A673 (cell line): Measurements from ENCODE around the gene LDLRAD3. TPM values are rescaled to one million over a fixed set of nuclear protein-coding genes. Genes with fewer than 3 reads are reported as not detected.

ENCODE experiments used
- BruUV-seq: library from RNA; stranded (reverse); fragments of 400-500 nt; replicated peaks from 2 replicates; lab custom pipeline; 2021; lab: Mats Ljungman, UMichigan
- CTCF ChIA-PET: fragments of 300-600 bp; sonication (Branson Sonifier 250); formaldehyde crosslinking; loops from one replicate; lab custom pipeline; 2022; ENCODE audit warnings: antibody characterized with exemption; lab: Charles Lee
- POLR2A ChIA-PET: fragments of 300-600 bp; sonication (Branson Sonifier 250); formaldehyde crosslinking; loops from one replicate; lab custom pipeline; 2022; ENCODE audit warnings: antibody characterized with exemption; ENCODE audit not compliant: low non-redundant PET; lab: Charles Lee
- DNase-seq: peaks from one replicate; pipeline ENCODE4 v3.0.0-alpha.2; 2015; ENCODE audit warnings: low spot score
- H3K27ac ChIP-seq: fragments of 200-600 bp; sonication (generic); 2 replicates; pipeline ENCODE4 v1.5.1; 2016; ENCODE audit warnings: mixed run types, low read depth, mild to moderate bottlenecking, mixed read lengths, antibody characterized with exemption, low read length; ENCODE audit not compliant: poor library complexity, severe bottlenecking
- H3K27me3 ChIP-seq: fragments of 200-600 bp; sonication (generic); replicated peaks from 2 replicates; pipeline ENCODE4 v1.6.1; 2017; ENCODE audit warnings: mixed run types, low read depth, mild to moderate bottlenecking, mixed read lengths, antibody characterized with exemption, low read length; ENCODE audit not compliant: insufficient read depth, poor library complexity
- H3K36me3 ChIP-seq: fragments of 200-600 bp; sonication (generic); 2 replicates; pipeline ENCODE4 v1.6.1; 2016; ENCODE audit warnings: mixed run types, mild to moderate bottlenecking, mixed read lengths, antibody characterized with exemption, low read length; ENCODE audit not compliant: insufficient read depth, poor library complexity, severe bottlenecking
- H3K4me1 ChIP-seq: fragments of 200-600 bp; sonication (generic); 2 replicates; pipeline ENCODE4 v1.6.1; 2017; ENCODE audit warnings: mixed run types, mild to moderate bottlenecking, mixed read lengths, antibody characterized with exemption, low read length; ENCODE audit not compliant: insufficient read depth, poor library complexity, severe bottlenecking
- H3K4me3 ChIP-seq: fragments of 200-600 bp; sonication (generic); 2 replicates; pipeline ENCODE4 v1.5.1; 2016; ENCODE audit warnings: low read depth, mixed run types, mild to moderate bottlenecking, mixed read lengths, low read length; ENCODE audit not compliant: poor library complexity, severe bottlenecking
- H3K9me3 ChIP-seq: fragments of 200-600 bp; sonication (generic); 2 replicates; pipeline ENCODE4 v1.6.1; 2016; ENCODE audit warnings: mixed run types, low read depth, mild to moderate bottlenecking, mixed read lengths, antibody characterized with exemption, low read length; ENCODE audit not compliant: poor library complexity, severe bottlenecking
- EZH2 ChIP-seq: fragments of 200-600 bp; sonication (generic); IDR thresholded peaks from 2 replicates; pipeline ENCODE4 v1.6.1; 2017; ENCODE audit warnings: borderline replicate concordance, low read depth, mild to moderate bottlenecking, mixed read lengths, antibody characterized with exemption, low read length; ENCODE audit not compliant: poor library complexity, severe bottlenecking
- intact Hi-C: fragments of 100-400 bp; cut with micrococcal nuclease; formaldehyde crosslinking; loops from one replicate; pipeline ENCODE4 v1.10.0; 2022; ENCODE audit not compliant: unreplicated experiment
- total RNA-seq: library from RNA; stranded (reverse); gene quantifications from 2 replicates; pipeline ENCODE4 v1.2.3, GENCODE V29; 2021
- TF ChIP-seq, protein P1 (sequence below): fragments of 300-800, 200-600 bp; sonication (generic); conservative IDR thresholded peaks from 2 replicates; pipeline ENCODE4 v1.5.1; 2017; ENCODE audit warnings: low read depth, mild to moderate bottlenecking, antibody characterized with exemption, low read length, moderate library complexity, mixed read lengths

LDLRAD3 gene
- total RNA-seq, 1 experiment from 2014 or later: 13.1 TPM

DNA sequence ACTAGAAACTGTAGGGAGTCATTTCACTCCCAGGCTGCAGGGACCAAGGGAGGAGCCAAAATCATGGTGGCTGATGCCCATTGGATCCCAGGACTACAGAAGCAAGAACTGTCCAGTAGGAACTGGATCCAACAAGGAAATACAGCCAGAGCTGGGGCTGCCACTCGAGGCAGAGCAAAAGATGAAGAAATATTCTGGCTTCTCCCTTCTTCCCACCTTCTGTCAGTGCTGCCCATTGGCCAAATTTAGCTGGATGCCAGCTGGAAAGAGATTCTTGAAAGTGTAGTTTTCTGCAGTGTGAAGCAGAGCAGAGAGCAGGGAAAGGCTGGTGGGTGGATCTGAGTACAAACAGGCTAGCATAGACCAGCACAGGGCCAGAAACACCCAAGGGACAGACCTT is 299.8 kb downstream of the LDLRAD3 start:
- POLR2A ChIA-PET: no interaction called here
- Histone ChIP-seq H3K36me3 (no peaks in the 10 kb centered on the region), H3K27ac (no peak overlapping the region), H3K9me3 (no peaks in the 10 kb centered on the region), H3K4me3 (no peak overlapping the region), H3K4me1 (no peaks in the 10 kb centered on the region), H3K27me3 (peaks cover 23% of the 10 kb centered on the region)
- intact Hi-C loops: no loop called here
- DNase-seq: no peak
- BruUV-seq: no TSS peak
- CTCF ChIA-PET: no interaction called here
- no peak for TF ChIP-seq EZH2
- TF ChIP-seq, protein P1, sequence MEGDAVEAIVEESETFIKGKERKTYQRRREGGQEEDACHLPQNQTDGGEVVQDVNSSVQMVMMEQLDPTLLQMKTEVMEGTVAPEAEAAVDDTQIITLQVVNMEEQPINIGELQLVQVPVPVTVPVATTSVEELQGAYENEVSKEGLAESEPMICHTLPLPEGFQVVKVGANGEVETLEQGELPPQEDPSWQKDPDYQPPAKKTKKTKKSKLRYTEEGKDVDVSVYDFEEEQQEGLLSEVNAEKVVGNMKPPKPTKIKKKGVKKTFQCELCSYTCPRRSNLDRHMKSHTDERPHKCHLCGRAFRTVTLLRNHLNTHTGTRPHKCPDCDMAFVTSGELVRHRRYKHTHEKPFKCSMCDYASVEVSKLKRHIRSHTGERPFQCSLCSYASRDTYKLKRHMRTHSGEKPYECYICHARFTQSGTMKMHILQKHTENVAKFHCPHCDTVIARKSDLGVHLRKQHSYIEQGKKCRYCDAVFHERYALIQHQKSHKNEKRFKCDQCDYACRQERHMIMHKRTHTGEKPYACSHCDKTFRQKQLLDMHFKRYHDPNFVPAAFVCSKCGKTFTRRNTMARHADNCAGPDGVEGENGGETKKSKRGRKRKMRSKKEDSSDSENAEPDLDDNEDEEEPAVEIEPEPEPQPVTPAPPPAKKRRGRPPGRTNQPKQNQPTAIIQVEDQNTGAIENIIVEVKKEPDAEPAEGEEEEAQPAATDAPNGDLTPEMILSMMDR: no peak

DNA sequence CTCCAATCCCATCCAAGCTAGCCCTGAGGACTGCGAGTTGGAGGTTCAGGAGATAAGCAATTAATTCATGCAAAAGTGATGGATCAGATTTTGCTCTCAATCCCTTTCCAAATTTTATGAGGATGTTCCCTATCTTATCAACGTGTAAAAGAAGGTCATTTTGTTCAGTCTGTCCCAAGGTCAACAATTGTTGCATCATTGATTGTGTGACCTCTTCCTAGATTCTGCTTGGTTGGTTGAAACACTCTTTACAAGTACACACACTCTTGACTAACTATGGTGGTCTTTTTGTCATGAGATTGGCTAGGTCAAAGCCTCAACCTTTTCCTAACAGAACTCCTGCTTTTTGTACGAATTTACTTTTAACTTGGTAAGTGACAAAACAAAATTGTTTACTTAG is 303.6 kb downstream of the LDLRAD3 start:
- intact Hi-C loops: no loop called here
- Histone ChIP-seq H3K4me3 (no peak overlapping the region), H3K27me3 (peaks cover 42% of the 10 kb centered on the region), H3K27ac (no peak overlapping the region), H3K4me1 (no peaks in the 10 kb centered on the region), H3K36me3 (no peaks in the 10 kb centered on the region), H3K9me3 (no peaks in the 10 kb centered on the region)
- TF ChIP-seq, protein P1: no peak
- no peak for TF ChIP-seq EZH2
- CTCF ChIA-PET: interaction anchor here (0.6 kb wide), 1 partner anchor 231 kb away, joined by 3 read pairs; no protein-coding TSS in a partner anchor
- POLR2A ChIA-PET: no interaction called here
- BruUV-seq: no TSS peak
- DNase-seq: no peak

DNA sequence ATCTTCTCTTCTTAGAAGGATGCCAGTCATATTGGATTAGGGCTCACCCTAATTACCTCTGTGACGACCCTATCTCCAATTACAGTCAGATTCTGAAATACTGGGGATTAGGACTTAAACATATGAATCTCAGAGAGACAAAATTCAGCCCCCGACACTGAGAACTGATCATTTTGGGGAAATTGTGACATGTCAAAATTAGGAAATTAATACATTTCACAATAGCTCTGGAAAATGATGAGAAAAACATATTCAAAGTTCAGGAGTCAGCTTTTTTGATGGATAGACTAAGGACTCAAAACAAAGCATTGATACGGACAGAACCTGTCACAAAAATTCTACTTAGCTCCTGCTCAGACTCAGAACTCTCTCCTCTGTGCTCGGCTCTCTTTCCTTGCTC is 304.6 kb downstream of the LDLRAD3 start:
- intact Hi-C loops: no loop called here
- Histone ChIP-seq H3K27ac (no peak overlapping the region), H3K4me3 (no peak overlapping the region), H3K4me1 (no peaks in the 10 kb centered on the region), H3K9me3 (no peaks in the 10 kb centered on the region), H3K36me3 (no peaks in the 10 kb centered on the region), H3K27me3 (peaks cover 42% of the 10 kb centered on the region)
- DNase-seq: no peak
- POLR2A ChIA-PET: no interaction called here
- TF ChIP-seq EZH2: no peak
- TF ChIP-seq, protein P1: no peak
- BruUV-seq: no TSS peak
- CTCF ChIA-PET: interaction anchor here (0.6 to 2.1 kb wide), 2 partner anchors 10 to 45 kb away, joined by 3 to 6 read pairs; no protein-coding TSS in a partner anchor
